ENCODE results near the gene TRMT112. TPM values are rescaled to one million over a fixed set of nuclear protein-coding genes. Genes with fewer than 3 reads are reported as not detected.

Gene TRMT112
- total RNA-seq, 1 donor from 2014 or later = 149 TPM

GRCh38 chr11:64361659-64362058 lies 44.3 kb upstream of the TRMT112 start:
- Mint-ChIP-seq H3K27ac (peak overlapping the region; percentile 62), H3K4me1 (ENCODE audit: low read depth) (peaks cover 4% of the 10 kb centered on the region), H3K4me3 (ENCODE audit: low read depth) (no peak overlapping the region), H3K36me3 (ENCODE audit: insufficient read depth) (peaks cover 17% of the 10 kb centered on the region), H3K27me3 (peaks cover under 1% of the 10 kb centered on the region), H3K9me3 (ENCODE audit: low read depth) (no peaks in the 10 kb centered on the region)
- no peak for DNase-seq (ENCODE audit: low spot score, unreplicated experiment)
- TF ChIP-seq CTCF (IDR thresholded peaks at IDR 0.05; ENCODE audit: unreplicated experiment) = no peak

- no peak for TF ChIP-seq CTCF (IDR thresholded peaks at IDR 0.05; ENCODE audit: unreplicated experiment)
- DNase-seq (ENCODE audit: low spot score, unreplicated experiment) = no peak
- peaks cover 11% of the 10 kb centered on the region for H3K36me3 Mint-ChIP-seq (ENCODE audit: insufficient read depth)
- peaks cover 5% of the 10 kb centered on the region for H3K4me1 Mint-ChIP-seq (ENCODE audit: low read depth)
- H3K9me3 Mint-ChIP-seq (ENCODE audit: low read depth) = no peaks in the 10 kb centered on the region
- H3K27me3 Mint-ChIP-seq = peaks cover 3% of the 10 kb centered on the region
- H3K27ac Mint-ChIP-seq = no peak overlapping the region
- H3K4me3 Mint-ChIP-seq (ENCODE audit: low read depth) = peak overlapping the region; percentile 78
These were observed 43.1 kb upstream of the TRMT112 start for GRCh38 chr11:64360448-64360921.

GRCh38 chr11:64359712-64360445 lies 42.5 kb upstream of the TRMT112 start:
- DNase-seq (ENCODE audit: low spot score, unreplicated experiment) = no peak
- peaks cover 11% of the 10 kb centered on the region for H3K36me3 Mint-ChIP-seq (ENCODE audit: insufficient read depth)
- H3K4me3 Mint-ChIP-seq (ENCODE audit: low read depth) = peak overlapping the region; percentile 78
- H3K27me3 Mint-ChIP-seq = peaks cover 3% of the 10 kb centered on the region
- H3K4me1 Mint-ChIP-seq (ENCODE audit: low read depth) = peaks cover 5% of the 10 kb centered on the region
- no peak overlapping the region for H3K27ac Mint-ChIP-seq
- TF ChIP-seq CTCF (IDR thresholded peaks at IDR 0.05; ENCODE audit: unreplicated experiment) = no peak
- H3K9me3 Mint-ChIP-seq (ENCODE audit: low read depth) = no peaks in the 10 kb centered on the region

- Mint-ChIP-seq H3K9me3 (ENCODE audit: low read depth) (no peaks in the 10 kb centered on the region), H3K27me3 (peaks cover 3% of the 10 kb centered on the region), H3K4me1 (ENCODE audit: low read depth) (peaks cover 5% of the 10 kb centered on the region), H3K36me3 (ENCODE audit: insufficient read depth) (peaks cover 8% of the 10 kb centered on the region), H3K4me3 (ENCODE audit: low read depth) (peak within 1 kb of the TSS; percentile 78), H3K27ac (no peak within 1 kb of the TSS)
- DNase-seq (ENCODE audit: low spot score, unreplicated experiment) = no peak
- TF ChIP-seq CTCF (IDR thresholded peaks at IDR 0.05; ENCODE audit: unreplicated experiment) = no peak
These were observed 41.8 kb upstream of the TRMT112 start, which contains the start of gene RPS6KA4 for GRCh38 chr11:64358907-64359711. TSS of gene RPS6KA4 (plus strand) at chr11:64359162. CDS start at chr11:64359236, 74 bp downstream.

- Mint-ChIP-seq H3K27me3 (peaks cover 3% of the 10 kb centered on the region), H3K27ac (no peak overlapping the region), H3K9me3 (ENCODE audit: low read depth) (no peaks in the 10 kb centered on the region), H3K4me3 (ENCODE audit: low read depth) (peak overlapping the region; percentile 41), H3K36me3 (ENCODE audit: insufficient read depth) (peaks cover 7% of the 10 kb centered on the region), H3K4me1 (ENCODE audit: low read depth) (peaks cover 5% of the 10 kb centered on the region)
- DNase-seq (ENCODE audit: low spot score, unreplicated experiment) = no peak
- no peak for TF ChIP-seq CTCF (IDR thresholded peaks at IDR 0.05; ENCODE audit: unreplicated experiment)
These were observed 41.2 kb upstream of the TRMT112 start for GRCh38 chr11:64358536-64358906.

Measured in progenitor cell of endocrine pancreas (in vitro differentiated cells).